ENCODE results near the gene ZNF750. TPM values are rescaled to one million over a fixed set of nuclear protein-coding genes. Genes with fewer than 3 reads are reported as not detected.

Gene ZNF750
- total RNA-seq (2022; extraction: Qiagen RNA extraction) = 0.02 to 0.06 TPM in 2 of 5 replicates, not detected in the others

DNA sequence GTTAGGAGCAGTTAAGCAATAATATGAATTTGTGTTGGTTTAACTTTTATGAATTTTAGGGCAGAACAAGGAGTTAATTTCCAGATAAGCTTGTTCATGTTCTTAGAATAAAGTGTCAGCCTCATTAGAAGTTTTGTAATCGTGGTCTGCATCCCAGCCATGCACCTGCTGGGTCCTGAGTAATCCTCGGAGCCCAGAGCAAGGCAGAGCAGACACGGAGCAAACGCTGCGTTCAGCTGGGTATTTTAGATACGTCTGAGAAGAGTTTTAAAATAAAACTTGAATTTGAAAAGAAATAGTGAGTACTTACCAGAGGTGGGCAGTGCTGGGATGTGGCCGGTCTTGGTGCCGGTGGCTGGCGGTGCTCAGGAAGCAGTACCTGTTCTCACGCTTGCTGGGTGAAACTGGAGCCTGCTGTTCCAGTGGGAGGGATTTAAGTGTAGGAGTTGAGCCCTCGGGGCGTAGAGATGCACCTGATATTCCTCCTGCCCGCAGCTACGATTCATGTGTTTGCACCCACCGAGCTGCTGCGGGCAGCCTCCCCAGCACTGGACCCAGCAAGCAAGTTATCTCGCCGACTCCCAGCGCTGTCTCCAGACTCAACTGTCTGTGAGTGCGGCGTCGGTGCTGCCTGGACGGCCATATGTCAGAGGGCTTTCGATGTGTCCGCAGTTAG is at the start of gene ZNF750:
Gene ZNF750, minus strand, starts transcription at position 406 of the 676 bp plus-strand sequence. CDS start 7,568 bp downstream, outside the sequence.

Other genes starting within 250 kb of the ZNF750 start
- 89.2 to 98.0 TPM (median 95.1 TPM) in 5 replicates for gene WDR45B, start 191.6 kb downstream of the ZNF750 start, total RNA-seq (2022; extraction: Qiagen RNA extraction)
- 11.2 to 16.0 TPM (median 15.2 TPM) in 5 replicates for gene RAB40B, start 141.3 kb downstream of the ZNF750 start, total RNA-seq (2022; extraction: Qiagen RNA extraction)
- 70.4 to 72.5 TPM (median 72.2 TPM) in 5 replicates for gene FN3KRP, start 123.3 kb downstream of the ZNF750 start, total RNA-seq (2022; extraction: Qiagen RNA extraction)
- 6.3 to 10.9 TPM (median 9.4 TPM) in 5 replicates for gene FN3K, start 104.4 kb downstream of the ZNF750 start, total RNA-seq (2022; extraction: Qiagen RNA extraction)
- gene TBCD, start 88.0 kb downstream of the ZNF750 start, total RNA-seq (2022; extraction: Qiagen RNA extraction) = 51.6 to 76.4 TPM (median 70.1 TPM) in 5 replicates
- 29.5 to 44.4 TPM (median 37.1 TPM) in 5 replicates for gene METRNL, start 239.6 kb upstream of the ZNF750 start, total RNA-seq (2022; extraction: Qiagen RNA extraction)